OCI-LY1 (cell line): ENCODE measurements around the gene PBOV1.

ENCODE experiments used
- H2AFZ ChIP-seq: fragments of 200-600 bp; sonication (generic), shearing (Covaris generic); 2 replicates; pipeline ENCODE4 v1.6.0; 2014; ENCODE audit warnings: antibody characterized with exemption, mild to moderate bottlenecking, low read length
- H3F3A ChIP-seq: fragments of 200-600 bp; sonication (generic), shearing (Covaris generic); 2 replicates; pipeline ENCODE4 v1.6.0; 2014; ENCODE audit warnings: mild to moderate bottlenecking, antibody characterized with exemption, low read length, moderate library complexity; ENCODE audit not compliant: insufficient read depth
- H3K27ac ChIP-seq: fragments of 200-600 bp; sonication (generic); 2 replicates; pipeline ENCODE4 v1.5.1; 2014; ENCODE audit warnings: low read length, mixed run types, mild to moderate bottlenecking, low read depth; ENCODE audit not compliant: poor library complexity, severe bottlenecking
- H3K27me3 ChIP-seq: fragments of 200-600 bp; sonication (generic); 2 replicates; pipeline ENCODE4 v1.6.0; 2014; ENCODE audit warnings: antibody characterized with exemption, mild to moderate bottlenecking, low read length, moderate library complexity; ENCODE audit not compliant: insufficient read depth
- H3K36me3 ChIP-seq: fragments of 200-600 bp; sonication (generic); 2 replicates; pipeline ENCODE4 v1.6.1; 2014; ENCODE audit warnings: mild to moderate bottlenecking, antibody characterized with exemption, low read length, moderate library complexity, mixed read lengths; ENCODE audit not compliant: insufficient read depth
- H3K4me1 ChIP-seq: fragments of 200-600 bp; sonication (generic); 2 replicates; pipeline ENCODE4 v1.5.1; 2014; ENCODE audit warnings: mild to moderate bottlenecking, low read length, moderate library complexity; ENCODE audit not compliant: insufficient read depth, severe bottlenecking
- H3K4me2 ChIP-seq: fragments of 200-600 bp; sonication (generic), shearing (Covaris generic); 2 replicates; pipeline ENCODE4 v1.6.1; 2014; ENCODE audit warnings: low read length
- H3K4me3 ChIP-seq: fragments of 200-600 bp; sonication (generic); 2 replicates; pipeline ENCODE4 v1.5.1; 2014; ENCODE audit warnings: low read length, low read depth, mild to moderate bottlenecking, mixed read lengths; ENCODE audit not compliant: poor library complexity, severe bottlenecking
- H3K79me2 ChIP-seq: fragments of 200-600 bp; shearing (Covaris generic); 2 replicates; pipeline ENCODE4 v1.6.1; 2016; ENCODE audit warnings: mixed run types, low read length, mixed read lengths; ENCODE audit not compliant: insufficient read depth
- H3K9ac ChIP-seq: fragments of 200-600 bp; sonication (generic), shearing (Covaris generic); 2 replicates; pipeline ENCODE4 v1.6.1; 2014; ENCODE audit warnings: mild to moderate bottlenecking, low read length, mixed read lengths
- H3K9me2 ChIP-seq: fragments of 200-600 bp; sonication (generic), shearing (Covaris generic); 2 replicates; pipeline ENCODE4 v1.6.1; 2014; ENCODE audit warnings: low read depth, mild to moderate bottlenecking, low read length, mixed read lengths
- H3K9me3 ChIP-seq: fragments of 200-600 bp; shearing (Covaris generic); 2 replicates; pipeline ENCODE4 v1.6.1; 2014; ENCODE audit warnings: low read length, mixed read lengths
- H4K20me1 ChIP-seq: fragments of 200-600 bp; sonication (generic), shearing (Covaris generic); 2 replicates; pipeline ENCODE4 v1.6.0; 2016; ENCODE audit warnings: mild to moderate bottlenecking, low read length; ENCODE audit not compliant: insufficient read depth
- CTCF ChIP-seq: fragments of 200-600 bp; sonication (generic), shearing (Covaris generic); IDR thresholded peaks from 2 replicates; pipeline ENCODE4 v1.5.1; 2017; ENCODE audit warnings: mild to moderate bottlenecking, antibody characterized with exemption, low read length, moderate library complexity, mixed read lengths
- EZH2 ChIP-seq: fragments of 200-600 bp; sonication (generic), shearing (Covaris generic); IDR thresholded peaks from 2 replicates; pipeline ENCODE4 v1.8.0; 2017; ENCODE audit warnings: borderline replicate concordance, mixed run types, mild to moderate bottlenecking, antibody characterized with exemption, low read length, moderate library complexity, mixed read lengths

PBOV1 gene

GRCh38 chr6:138225953-138226352 is 7.7 kb upstream of the PBOV1 start:
- Histone ChIP-seq H3K27me3 (no peaks in the 10 kb centered on the region), H3K9me3 (no peaks in the 10 kb centered on the region), H3K36me3 (no peaks in the 10 kb centered on the region), H3K9ac (no peak overlapping the region), H3K4me1 (no peaks in the 10 kb centered on the region), H3K4me2 (no peak overlapping the region), H2AFZ (no peak overlapping the region), H3K79me2 (no peaks in the 10 kb centered on the region), H4K20me1 (no peaks in the 10 kb centered on the region), H3K9me2 (no peaks in the 10 kb centered on the region), H3F3A (no peaks in the 10 kb centered on the region), H3K27ac (no peak overlapping the region), H3K4me3 (no peak overlapping the region)
- TF ChIP-seq CTCF (no peak), EZH2 (no peak)

DNA sequence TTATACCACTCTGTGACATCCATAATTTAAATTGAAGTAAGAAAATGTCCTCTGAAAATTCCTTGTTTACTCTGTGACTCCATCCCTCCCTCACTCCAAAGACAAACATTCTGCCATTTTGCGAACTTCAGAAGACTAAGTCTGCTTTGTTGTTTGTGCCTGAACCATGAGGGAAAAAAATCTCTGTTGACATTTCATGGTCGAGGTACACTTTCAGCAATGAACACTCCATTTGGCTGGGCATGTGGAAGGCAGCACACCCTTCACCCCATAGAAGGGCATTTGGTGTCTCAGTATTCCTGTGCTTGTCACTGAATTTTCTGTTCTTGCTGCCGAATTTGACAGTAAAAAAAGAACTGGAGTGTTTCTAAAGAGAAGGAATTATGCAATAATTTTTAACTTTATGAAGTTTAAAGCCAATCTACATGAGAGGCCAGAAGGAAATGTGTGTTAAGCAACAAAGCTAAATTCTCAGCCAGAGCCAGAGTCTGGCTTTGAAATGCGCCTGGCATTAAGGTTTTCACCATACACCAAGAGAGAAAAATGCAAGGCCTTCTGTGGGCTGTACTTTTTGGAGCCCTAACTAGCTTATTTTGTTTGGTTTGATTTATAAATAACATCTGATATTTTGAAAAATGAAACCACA is 4.7 kb upstream of the PBOV1 start:
- H3K27ac ChIP-seq = no peak overlapping the region

GRCh38 chr6:138219901-138220300 is 1.6 kb upstream of the PBOV1 start:
- H2AFZ ChIP-seq = no peak overlapping the region
- no peak overlapping the region for H3K4me2 ChIP-seq
- TF ChIP-seq EZH2 (no peak), CTCF (no peak)
- no peak overlapping the region for H3K4me3 ChIP-seq
- no peaks in the 10 kb centered on the region for H4K20me1 ChIP-seq
- H3K9me3 ChIP-seq = no peaks in the 10 kb centered on the region
- no peak overlapping the region for H3K27ac ChIP-seq
- no peaks in the 10 kb centered on the region for H3K36me3 ChIP-seq
- no peaks in the 10 kb centered on the region for H3K27me3 ChIP-seq
- no peaks in the 10 kb centered on the region for H3K4me1 ChIP-seq
- H3K79me2 ChIP-seq = no peaks in the 10 kb centered on the region
- H3K9ac ChIP-seq = no peak overlapping the region
- H3F3A ChIP-seq = no peaks in the 10 kb centered on the region
- H3K9me2 ChIP-seq = no peaks in the 10 kb centered on the region

More for the DNA sequence above, 4.7 kb upstream of the PBOV1 start:
- Histone ChIP-seq H3K4me3 (no peak overlapping the region), H3K36me3 (no peaks in the 10 kb centered on the region), H3K9me2 (no peaks in the 10 kb centered on the region), H4K20me1 (no peaks in the 10 kb centered on the region), H3K79me2 (no peaks in the 10 kb centered on the region), H2AFZ (no peak overlapping the region), H3K9ac (no peak overlapping the region), H3K9me3 (no peaks in the 10 kb centered on the region), H3F3A (no peaks in the 10 kb centered on the region), H3K27me3 (no peaks in the 10 kb centered on the region), H3K4me2 (no peak overlapping the region), H3K4me1 (no peaks in the 10 kb centered on the region)
- no peak for TF ChIP-seq CTCF
